WTC11 (cell line): Measurements from ENCODE around the gene CCHCR1.

Source experiments
- CTCF ChIP-seq: fragments of 200-600 bp; IDR thresholded peaks from 2 replicates; pipeline ENCODE4 v1.8.0; 2022; ENCODE audit warnings: antibody characterized with exemption
- GABPB1 ChIP-seq: sonication (generic); formaldehyde crosslinking; IDR thresholded peaks from 2 replicates; pipeline ENCODE4 v1.8.1; 2023; ENCODE audit warnings: mild to moderate bottlenecking, missing genetic modification reagents
- IRF1 ChIP-seq: sonication (generic); formaldehyde crosslinking; IDR thresholded peaks from 2 replicates; pipeline ENCODE4 v1.8.0; 2023; ENCODE audit warnings: missing genetic modification reagents

GRCh38 chr6:31110825-31111582 lies 46.6 kb downstream of the CCHCR1 start:
- TF ChIP-seq IRF1 (CRISPR knock-in tag) (no peak), CTCF (no peak), GABPB1 (CRISPR knock-in tag) (no peak)
